Nephron progenitor cell (in vitro differentiated cells): ENCODE measurements around the gene DUSP19.
"Not testable (repeated sequence)": the region's sequence is repeated elsewhere in the genome, so short reads cannot be mapped to it uniquely, and the experiment has no call there.

ENCODE experiments used
- DNase-seq: peaks from one replicate; pipeline ENCODE4 v3.0.0; 2021
- H3K27ac Mint-ChIP-seq: 2 replicates; pipeline ENCODE4 v1.8.0; 2021; ENCODE audit warnings: mild to moderate bottlenecking, moderate library complexity, mixed read lengths
- H3K27me3 Mint-ChIP-seq: 2 replicates; pipeline ENCODE4 v1.8.0; 2021; ENCODE audit warnings: mild to moderate bottlenecking, low read depth, mixed read lengths; ENCODE audit not compliant: poor library complexity
- H3K36me3 Mint-ChIP-seq: 2 replicates; pipeline ENCODE4 v1.8.0; 2021; ENCODE audit warnings: low read depth, mixed read lengths
- H3K4me1 Mint-ChIP-seq: 2 replicates; pipeline ENCODE4 v1.8.0; 2021; ENCODE audit warnings: mixed read lengths
- H3K4me3 Mint-ChIP-seq: 2 replicates; pipeline ENCODE4 v1.8.0; 2021; ENCODE audit warnings: mild to moderate bottlenecking, moderate library complexity, mixed read lengths
- H3K9me3 Mint-ChIP-seq: 2 replicates; pipeline ENCODE4 v1.8.0; 2021; ENCODE audit warnings: mild to moderate bottlenecking, moderate library complexity, mixed read lengths
- TF ChIP-seq, protein P1 (sequence below): fragments of 200-600 bp; sonication (generic); IDR thresholded peaks from 2 replicates; pipeline ENCODE4 v1.5.0; 2021; ENCODE audit warnings: antibody characterized with exemption

Gene DUSP19

DNA sequence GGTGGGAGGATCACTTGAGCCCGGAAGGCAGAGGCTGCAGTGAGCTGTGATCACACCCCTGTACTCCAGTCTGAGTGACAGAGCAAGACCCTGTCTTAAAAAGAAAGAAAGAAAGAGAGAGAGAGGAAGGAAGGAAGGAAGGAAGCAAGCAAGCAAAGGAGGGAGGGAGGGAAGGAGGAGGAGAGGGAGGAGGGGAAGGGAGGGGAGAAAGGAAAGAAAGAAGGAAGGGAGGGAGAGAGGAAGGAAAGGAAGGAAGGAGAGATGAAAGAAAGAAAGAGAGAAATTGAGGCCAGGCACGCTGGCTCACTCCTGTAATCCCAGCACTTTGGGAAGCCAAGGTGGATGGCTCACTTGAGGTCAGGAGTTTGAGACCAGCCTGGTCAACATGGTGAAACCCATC is 37.9 kb upstream of the DUSP19 start:
- peaks cover 26% of the 10 kb centered on the region for H3K4me1 Mint-ChIP-seq
- H3K9me3 Mint-ChIP-seq: peaks cover 9% of the 10 kb centered on the region
- TF ChIP-seq, protein P1, sequence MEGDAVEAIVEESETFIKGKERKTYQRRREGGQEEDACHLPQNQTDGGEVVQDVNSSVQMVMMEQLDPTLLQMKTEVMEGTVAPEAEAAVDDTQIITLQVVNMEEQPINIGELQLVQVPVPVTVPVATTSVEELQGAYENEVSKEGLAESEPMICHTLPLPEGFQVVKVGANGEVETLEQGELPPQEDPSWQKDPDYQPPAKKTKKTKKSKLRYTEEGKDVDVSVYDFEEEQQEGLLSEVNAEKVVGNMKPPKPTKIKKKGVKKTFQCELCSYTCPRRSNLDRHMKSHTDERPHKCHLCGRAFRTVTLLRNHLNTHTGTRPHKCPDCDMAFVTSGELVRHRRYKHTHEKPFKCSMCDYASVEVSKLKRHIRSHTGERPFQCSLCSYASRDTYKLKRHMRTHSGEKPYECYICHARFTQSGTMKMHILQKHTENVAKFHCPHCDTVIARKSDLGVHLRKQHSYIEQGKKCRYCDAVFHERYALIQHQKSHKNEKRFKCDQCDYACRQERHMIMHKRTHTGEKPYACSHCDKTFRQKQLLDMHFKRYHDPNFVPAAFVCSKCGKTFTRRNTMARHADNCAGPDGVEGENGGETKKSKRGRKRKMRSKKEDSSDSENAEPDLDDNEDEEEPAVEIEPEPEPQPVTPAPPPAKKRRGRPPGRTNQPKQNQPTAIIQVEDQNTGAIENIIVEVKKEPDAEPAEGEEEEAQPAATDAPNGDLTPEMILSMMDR: no peak
- peaks cover 14% of the 10 kb centered on the region for H3K27me3 Mint-ChIP-seq
- H3K27ac Mint-ChIP-seq: no peak overlapping the region
- H3K36me3 Mint-ChIP-seq: no peaks in the 10 kb centered on the region
- H3K4me3 Mint-ChIP-seq: no peak overlapping the region
- DNase-seq: no peak

DNA sequence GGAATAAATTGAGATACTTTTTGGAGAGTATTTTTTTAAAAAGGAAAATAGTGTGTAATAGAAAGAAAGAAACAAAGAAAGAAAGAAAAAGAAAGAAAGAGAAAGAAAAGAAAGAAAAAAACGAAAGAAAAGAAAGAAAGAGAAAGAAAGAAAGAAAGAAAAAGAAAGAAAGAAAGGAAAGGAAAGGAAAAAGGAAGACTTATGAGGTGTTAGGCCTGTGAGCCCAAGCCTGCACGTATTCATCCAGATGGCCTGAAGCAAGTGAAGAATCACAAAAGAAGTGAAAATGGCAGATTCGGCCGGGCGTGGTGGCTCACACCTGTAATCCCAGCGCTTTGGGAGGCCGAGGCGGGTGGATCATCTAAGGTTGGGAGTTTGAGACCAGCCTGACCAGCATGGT is 35.0 kb upstream of the DUSP19 start:
- not testable (repeated sequence) for H3K9me3 Mint-ChIP-seq, H3K27ac Mint-ChIP-seq, DNase-seq, H3K4me3 Mint-ChIP-seq, H3K4me1 Mint-ChIP-seq, H3K36me3 Mint-ChIP-seq
- peaks cover 14% of the 10 kb centered on the region for H3K27me3 Mint-ChIP-seq

DNA sequence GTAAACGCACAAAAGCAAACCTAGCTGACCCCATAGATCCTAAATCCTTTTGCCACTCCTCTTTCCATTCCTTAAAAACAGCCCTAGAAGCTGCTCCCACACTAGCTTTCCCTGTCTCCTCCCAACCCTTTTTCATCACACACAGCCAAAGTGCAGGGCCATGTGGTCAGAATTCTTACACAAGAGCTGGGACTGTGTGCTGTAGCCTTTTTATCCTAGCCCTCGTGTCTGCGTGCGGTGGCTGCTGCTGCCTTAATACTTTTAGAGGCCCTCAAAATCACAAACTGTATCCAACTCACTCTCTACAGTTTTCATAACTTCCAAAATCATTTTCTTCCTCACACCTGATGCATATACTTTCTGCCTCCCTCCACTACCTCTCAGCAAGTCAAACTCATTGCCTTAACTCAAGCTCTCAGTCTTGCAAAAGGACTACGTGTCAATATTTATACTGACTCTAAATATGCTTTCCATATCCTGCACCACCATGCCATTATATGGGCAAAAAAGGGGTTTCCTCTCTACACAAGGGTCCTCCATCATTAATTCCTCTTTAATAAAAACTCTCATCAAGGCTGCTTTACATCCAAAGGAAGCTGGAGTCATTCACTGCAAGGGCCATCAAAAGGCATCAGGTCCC is 30.9 kb upstream of the DUSP19 start:
- not testable (repeated sequence) for DNase-seq, H3K9me3 Mint-ChIP-seq

DNA sequence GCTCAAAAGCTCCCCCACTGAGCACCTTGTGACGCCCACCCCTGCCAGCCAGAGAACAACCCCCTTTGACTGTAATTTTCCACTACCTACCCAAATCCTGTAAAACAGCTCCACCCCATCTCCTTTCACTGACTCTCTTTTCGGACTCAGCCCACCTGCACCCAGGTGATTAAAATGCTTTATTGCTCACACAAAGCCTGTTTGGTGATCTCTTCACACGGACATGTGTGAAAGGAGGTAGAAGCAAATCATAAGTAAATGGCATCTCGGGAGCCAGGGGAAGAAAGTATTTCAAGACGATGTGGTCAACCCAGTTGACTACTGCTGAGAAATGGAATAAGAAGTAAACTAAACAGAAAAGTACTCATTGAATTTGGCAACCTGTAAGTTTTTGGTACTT is 29.1 kb upstream of the DUSP19 start:
- TF ChIP-seq, protein P1: no peak
- H3K4me3 Mint-ChIP-seq: no peak overlapping the region
- H3K9me3 Mint-ChIP-seq: peaks cover 7% of the 10 kb centered on the region
- H3K27me3 Mint-ChIP-seq: peaks cover 4% of the 10 kb centered on the region
- H3K4me1 Mint-ChIP-seq: no peaks in the 10 kb centered on the region
- no peaks in the 10 kb centered on the region for H3K36me3 Mint-ChIP-seq
- no peak overlapping the region for H3K27ac Mint-ChIP-seq
- no peak for DNase-seq

More for the DNA sequence above, 30.9 kb upstream of the DUSP19 start:
- not testable (repeated sequence) for H3K36me3 Mint-ChIP-seq, H3K27me3 Mint-ChIP-seq, H3K4me1 Mint-ChIP-seq, H3K4me3 Mint-ChIP-seq, H3K27ac Mint-ChIP-seq

DNA sequence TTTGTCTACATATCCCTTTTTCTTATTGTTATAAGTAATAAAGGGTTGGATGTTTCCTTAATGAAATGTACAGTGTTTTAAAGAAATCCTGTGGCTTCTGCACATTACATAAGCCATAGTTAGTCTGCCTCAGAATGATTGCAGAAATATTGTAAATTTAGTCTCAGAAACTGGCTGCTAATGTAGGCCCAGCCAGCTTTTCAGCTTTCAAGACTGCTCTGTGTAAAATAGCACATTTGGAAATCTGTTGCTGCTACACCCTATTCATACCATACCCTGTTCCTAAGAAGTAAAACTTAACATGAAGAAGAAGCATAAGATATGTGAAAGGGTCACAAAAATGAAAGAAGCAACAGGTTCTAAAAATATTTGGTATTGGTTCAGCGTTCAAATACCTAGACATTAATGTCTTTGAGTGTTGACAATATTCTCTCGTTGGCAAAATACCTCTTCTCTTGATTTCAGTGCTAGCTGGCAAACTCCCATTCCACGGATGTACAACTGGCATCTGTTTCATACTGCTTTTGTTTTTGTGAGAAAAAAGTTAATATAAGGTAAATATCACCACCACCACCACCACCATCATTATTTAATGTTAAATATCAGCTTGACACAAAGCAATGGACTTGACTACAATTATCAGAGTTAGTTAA is 21.1 kb upstream of the DUSP19 start:
- H3K27ac Mint-ChIP-seq: peak overlapping the region; percentile 22
- TF ChIP-seq, protein P1: no peak
- no peaks in the 10 kb centered on the region for H3K4me1 Mint-ChIP-seq
- H3K27me3 Mint-ChIP-seq: peaks cover 4% of the 10 kb centered on the region
- no peaks in the 10 kb centered on the region for H3K9me3 Mint-ChIP-seq
- DNase-seq: no peak
- no peaks in the 10 kb centered on the region for H3K36me3 Mint-ChIP-seq
- no peak overlapping the region for H3K4me3 Mint-ChIP-seq

DNA sequence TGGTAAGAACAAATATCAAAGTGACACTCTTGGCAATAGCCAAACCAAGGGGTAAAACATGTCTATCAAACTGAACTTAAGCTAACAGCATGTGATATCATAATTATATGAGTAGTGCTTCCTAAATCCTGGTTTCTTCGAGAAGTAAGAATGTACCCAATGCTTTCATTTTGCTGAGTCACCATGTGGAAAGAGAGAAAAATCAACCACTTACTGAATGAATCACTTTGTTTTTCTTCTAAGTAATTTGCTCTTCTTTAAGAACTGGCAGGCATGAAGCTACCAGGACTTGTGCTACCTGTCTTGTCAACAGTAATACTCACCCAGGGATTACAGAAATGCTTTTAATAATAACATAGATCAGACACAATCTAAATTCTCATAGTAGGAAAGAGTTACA is 19.0 kb upstream of the DUSP19 start:
- no peak for DNase-seq
- no peak overlapping the region for H3K27ac Mint-ChIP-seq
- no peaks in the 10 kb centered on the region for H3K36me3 Mint-ChIP-seq
- TF ChIP-seq, protein P1: no peak
- no peaks in the 10 kb centered on the region for H3K9me3 Mint-ChIP-seq
- H3K27me3 Mint-ChIP-seq: no peaks in the 10 kb centered on the region
- H3K4me3 Mint-ChIP-seq: no peak overlapping the region
- no peaks in the 10 kb centered on the region for H3K4me1 Mint-ChIP-seq
